ENCODE measurements around the gene CFAP57. TPM values are rescaled to one million over a fixed set of nuclear protein-coding genes. Genes with fewer than 3 reads are reported as not detected.

The CFAP57 gene
- total RNA-seq, 1 experiment from 2014 or later: 0.23 TPM

- Histone ChIP-seq H3K4me1 (no peaks in the 10 kb centered on the region), H3K4me3 (ENCODE audit: low read depth, low read length) (no peak overlapping the region), H3K9me3 (no peaks in the 10 kb centered on the region), H3K36me3 (ENCODE audit: control insufficient read depth, insufficient read depth, low read length) (no peaks in the 10 kb centered on the region; the same call in 1 of the 2 replicates), H3K27me3 (replicated peaks; ENCODE audit: control insufficient read depth, insufficient read depth, low read length) (no peaks in the 10 kb centered on the region)
- H3K9me3 Mint-ChIP-seq (ENCODE audit: unreplicated experiment): no peaks in the 10 kb centered on the region
- intact Hi-C loops (cut with micrococcal nuclease; ENCODE audit: unreplicated experiment): no loop called here
- no peak for TF ChIP-seq CTCF (IDR thresholded peaks at IDR 0.05; ENCODE audit: insufficient read depth in 1 of 2, low read depth in 1 of 2, low read length in 1 of 2, severe bottlenecking in 1 of 2, unreplicated experiment in 1 of 2)
- no peaks in the 10 kb centered on the region for H3K4me1 Mint-ChIP-seq (ENCODE audit: low read depth, unreplicated experiment)
- no peaks in the 10 kb centered on the region for H3K27me3 Mint-ChIP-seq (ENCODE audit: insufficient read depth, unreplicated experiment)
- ChIA-PET CTCF (no interaction called here), POLR2A (no interaction called here)
- H3K4me3 Mint-ChIP-seq (ENCODE audit: unreplicated experiment): no peak overlapping the region
- BruUV-seq (replicated peaks): no TSS peak
- DNase-seq: no peak
- no peak overlapping the region for H3K27ac Mint-ChIP-seq (ENCODE audit: unreplicated experiment)
- H3K36me3 Mint-ChIP-seq (ENCODE audit: insufficient read depth, unreplicated experiment): peaks cover 54% of the 10 kb centered on the region
Measured at GRCh38 chr1:43165162-43165561, 7.0 kb upstream of the CFAP57 start.

GRCh38 chr1:43165765-43166164 lies 6.4 kb upstream of the CFAP57 start:
- no peaks in the 10 kb centered on the region for H3K9me3 ChIP-seq
- H3K27me3 ChIP-seq (replicated peaks; ENCODE audit: control insufficient read depth, insufficient read depth, low read length): no peaks in the 10 kb centered on the region
- no peak overlapping the region for H3K4me3 Mint-ChIP-seq (ENCODE audit: unreplicated experiment)
- BruUV-seq (replicated peaks): no TSS peak
- intact Hi-C loops (cut with micrococcal nuclease; ENCODE audit: unreplicated experiment): no loop called here
- no peaks in the 10 kb centered on the region; the same call in 1 of the 2 replicates for H3K36me3 ChIP-seq (ENCODE audit: control insufficient read depth, insufficient read depth, low read length)
- POLR2A ChIA-PET: no interaction called here
- no peaks in the 10 kb centered on the region for H3K27me3 Mint-ChIP-seq (ENCODE audit: insufficient read depth, unreplicated experiment)
- no peak for TF ChIP-seq CTCF (IDR thresholded peaks at IDR 0.05; ENCODE audit: insufficient read depth in 1 of 2, low read depth in 1 of 2, low read length in 1 of 2, severe bottlenecking in 1 of 2, unreplicated experiment in 1 of 2)
- DNase-seq: no peak
- H3K27ac Mint-ChIP-seq (ENCODE audit: unreplicated experiment): no peak overlapping the region
- no peaks in the 10 kb centered on the region for H3K4me1 Mint-ChIP-seq (ENCODE audit: low read depth, unreplicated experiment)
- peaks cover 56% of the 10 kb centered on the region for H3K36me3 Mint-ChIP-seq (ENCODE audit: insufficient read depth, unreplicated experiment)
- CTCF ChIA-PET: no interaction called here
- no peaks in the 10 kb centered on the region for H3K9me3 Mint-ChIP-seq (ENCODE audit: unreplicated experiment)
- H3K4me3 ChIP-seq (ENCODE audit: low read depth, low read length): no peak overlapping the region
- no peaks in the 10 kb centered on the region for H3K4me1 ChIP-seq

GRCh38 chr1:43171312-43171875 lies 736 bp upstream of the CFAP57 start:
- H3K27ac Mint-ChIP-seq (ENCODE audit: unreplicated experiment): peak overlapping the region; percentile 99
- H3K27me3 ChIP-seq (replicated peaks; ENCODE audit: control insufficient read depth, insufficient read depth, low read length): no peaks in the 10 kb centered on the region
- ChIA-PET POLR2A (interaction anchor here (1.5 kb wide), 1 partner anchor 36 kb away, joined by 17 read pairs; no protein-coding TSS in a partner anchor), CTCF (interaction anchor here (1.0 to 1.3 kb wide), 2 partner anchors 35 to 325 kb away, joined by 3 read pairs; partner anchors contain the start of gene ZNF691)
- peak overlapping the region; percentile 83 for H3K4me3 ChIP-seq (ENCODE audit: low read depth, low read length)
- H3K9me3 Mint-ChIP-seq (ENCODE audit: unreplicated experiment): no peaks in the 10 kb centered on the region
- H3K4me1 ChIP-seq: peaks cover 3% of the 10 kb centered on the region
- no peaks in the 10 kb centered on the region; the same call in 1 of the 2 replicates for H3K36me3 ChIP-seq (ENCODE audit: control insufficient read depth, insufficient read depth, low read length)
- peaks cover 42% of the 10 kb centered on the region for H3K36me3 Mint-ChIP-seq (ENCODE audit: insufficient read depth, unreplicated experiment)
- peak overlapping the region; percentile 99 for H3K4me3 Mint-ChIP-seq (ENCODE audit: unreplicated experiment)
- peaks cover 7% of the 10 kb centered on the region for H3K4me1 Mint-ChIP-seq (ENCODE audit: low read depth, unreplicated experiment)
- H3K9me3 ChIP-seq: no peaks in the 10 kb centered on the region
- BruUV-seq (replicated peaks): TSS peak; percentile 56
- DNase-seq: peak in 1 of 2 experiments; percentile 1
- TF ChIP-seq CTCF (IDR thresholded peaks at IDR 0.05; ENCODE audit: insufficient read depth in 1 of 2, low read depth in 1 of 2, low read length in 1 of 2, severe bottlenecking in 1 of 2, unreplicated experiment in 1 of 2): no peak
- intact Hi-C loops (cut with micrococcal nuclease; ENCODE audit: unreplicated experiment): no loop called here
- peaks cover 5% of the 10 kb centered on the region for H3K27me3 Mint-ChIP-seq (ENCODE audit: insufficient read depth, unreplicated experiment)
